ENCODE data around the gene SULT2A1. TPM values are rescaled to one million over a fixed set of nuclear protein-coding genes. Genes with fewer than 3 reads are reported as not detected.
"Not testable (repeated sequence)": the region's sequence is repeated elsewhere in the genome, so short reads cannot be mapped to it uniquely, and the experiment has no call there.

The SULT2A1 gene, protein sequence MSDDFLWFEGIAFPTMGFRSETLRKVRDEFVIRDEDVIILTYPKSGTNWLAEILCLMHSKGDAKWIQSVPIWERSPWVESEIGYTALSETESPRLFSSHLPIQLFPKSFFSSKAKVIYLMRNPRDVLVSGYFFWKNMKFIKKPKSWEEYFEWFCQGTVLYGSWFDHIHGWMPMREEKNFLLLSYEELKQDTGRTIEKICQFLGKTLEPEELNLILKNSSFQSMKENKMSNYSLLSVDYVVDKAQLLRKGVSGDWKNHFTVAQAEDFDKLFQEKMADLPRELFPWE
- total RNA-seq, result not detected

GRCh38 chr19:47886010-47886559 lies at the start of gene SULT2A1:
Gene SULT2A1 (minus strand): TSS chr19:47886315. CDS start chr19:47886257, 58 bp downstream.
- H3K27me3 ChIP-seq, result peaks cover 0 to 24% (median 0%) of the 10 kb centered on the region in 4 donors
- 58 to 59% methylated on average over 12 of the region's 12 CpGs for WGBS, 2 donors
- H3K36me3 ChIP-seq, result no peaks in the 10 kb centered on the region
- no peak for DNase-seq
- no peaks in the 10 kb centered on the region for H3K4me1 ChIP-seq
- intact Hi-C loops (cut with DNase I), result no loop called here
- no peak within 1 kb of the TSS for H3K4me3 ChIP-seq
- no peak within 1 kb of the TSS for H3K27ac ChIP-seq
- no peak for TF ChIP-seq CTCF (IDR thresholded peaks at IDR 0.05)
- no peak for TF ChIP-seq POLR2A (IDR thresholded peaks at IDR 0.05)
- no peaks in the 10 kb centered on the region for H3K9me3 ChIP-seq

DNA sequence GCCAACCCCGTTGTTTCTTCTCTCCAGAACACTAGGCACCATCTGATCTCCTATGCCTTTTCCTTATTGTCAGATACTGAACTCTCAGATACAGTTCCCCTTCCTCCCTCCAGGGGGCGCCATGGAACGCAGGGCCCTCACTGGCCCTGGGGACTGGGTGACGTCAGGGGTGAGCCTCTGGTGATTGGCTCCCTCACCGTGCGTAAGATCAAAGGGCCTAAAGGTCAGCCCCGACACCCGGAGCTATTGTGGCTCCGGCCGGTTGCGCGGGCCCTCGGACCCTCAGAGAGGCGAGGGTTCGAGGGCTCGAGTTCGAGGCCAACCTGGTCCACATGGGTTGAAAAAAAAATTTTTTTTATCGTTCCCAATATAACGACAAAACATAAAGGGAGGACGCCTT lies 42.5 kb upstream of the SULT2A1 start:
- H3K4me1 ChIP-seq; H3K27me3 ChIP-seq; H3K9me3 ChIP-seq; intact Hi-C loops (cut with DNase I); H3K36me3 ChIP-seq; H3K27ac ChIP-seq; H3K4me3 ChIP-seq; DNase-seq: not testable (repeated sequence)
- whole genome bisulfite sequencing, 2 donors, result no CpG with 5 or more reads among the region's 20 CpGs

GRCh38 chr19:47920107-47920506 lies 34.0 kb upstream of the SULT2A1 start:
- H3K4me3 ChIP-seq, result peak overlapping the region in 1 of 4 donors; percentile 1
- H3K9me3 ChIP-seq; H3K4me1 ChIP-seq; DNase-seq; intact Hi-C loops (cut with DNase I); H3K27me3 ChIP-seq; H3K36me3 ChIP-seq; H3K27ac ChIP-seq: not testable (repeated sequence)
- peak; percentile 21 to 90 (median 36) for TF ChIP-seq CTCF (IDR thresholded peaks at IDR 0.05)
- 0 to 1% methylated on average over 10 to 13 of the region's 15 CpGs for WGBS, 2 donors

- H3K4me1 ChIP-seq, result not testable (repeated sequence)
- WGBS, 2 donors, result 87 to 88% methylated on average over 1 of the region's 2 CpGs
Observed at GRCh38 chr19:47910191-47910590, 24.1 kb upstream of the SULT2A1 start.

DNA sequence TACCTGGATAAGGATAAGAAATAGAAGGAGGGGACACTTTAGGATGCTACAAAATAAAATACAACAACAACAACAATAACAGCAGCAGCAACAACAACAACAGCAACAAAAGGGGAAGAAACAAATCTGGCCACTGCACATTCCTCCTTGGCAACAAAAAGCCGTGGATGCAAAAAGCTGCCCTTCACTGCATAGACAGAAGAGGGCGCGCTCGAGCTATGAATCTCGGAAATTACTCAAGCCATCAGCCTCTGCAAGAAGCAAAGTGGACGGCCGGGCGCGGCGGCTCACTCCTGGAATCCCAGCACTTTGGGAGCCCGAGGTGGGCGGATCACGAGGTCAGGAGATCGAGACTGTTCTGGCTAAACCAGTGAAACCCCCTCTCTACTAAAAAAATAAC lies 23.2 kb upstream of the SULT2A1 start:
- DNase-seq; H3K9me3 ChIP-seq; H3K4me1 ChIP-seq; intact Hi-C loops (cut with DNase I); H3K4me3 ChIP-seq; H3K36me3 ChIP-seq; H3K27me3 ChIP-seq; H3K27ac ChIP-seq: not testable (repeated sequence)
- 0% methylated on average over 4 to 5 of the region's 14 CpGs for WGBS, 2 donors
- peak in 2 of 6 experiments; percentile 43 to 47 for TF ChIP-seq CTCF (IDR thresholded peaks at IDR 0.05)

More at GRCh38 chr19:47910191-47910590, 24.1 kb upstream of the SULT2A1 start:
- H3K9me3 ChIP-seq; intact Hi-C loops (cut with DNase I); H3K36me3 ChIP-seq; H3K27me3 ChIP-seq; DNase-seq; H3K27ac ChIP-seq; H3K4me3 ChIP-seq: not testable (repeated sequence)

- no peak for TF ChIP-seq POLR2A (IDR thresholded peaks at IDR 0.05)
- TF ChIP-seq CTCF (IDR thresholded peaks at IDR 0.05), result no peak
- 79 to 82% methylated on average over 7 of the region's 7 CpGs for WGBS, 2 donors
- Histone ChIP-seq H3K36me3 (no peaks in the 10 kb centered on the region), H3K27ac (no peak overlapping the region), H3K9me3 (peaks cover 0 to under 1% (median 0%) of the 10 kb centered on the region in 3 donors), H3K4me3 (no peak overlapping the region), H3K4me1 (no peaks in the 10 kb centered on the region), H3K27me3 (peaks cover 0 to 19% (median 0%) of the 10 kb centered on the region in 4 donors)
- intact Hi-C loops (cut with DNase I), result no loop called here
- no peak for DNase-seq
Observed at GRCh38 chr19:47901370-47901769, 15.3 kb upstream of the SULT2A1 start.
